HTERT RPE-1 (cell line): ENCODE results near the gene AKNAD1.

Source experiments
- in situ Hi-C: fragments of 300-500 bp; cut with MboI; formaldehyde crosslinking; loops from 4 replicates; pipeline ENCODE4 v1.14.3; 2020; ENCODE audit warnings: low sequenced_read_pairs

The AKNAD1 gene

GRCh38 chr1:108865316-108865910 lies 8.5 kb upstream of the AKNAD1 start:
- in situ Hi-C loops, result no loop called here

GRCh38 chr1:108863984-108864383 lies 7.1 kb upstream of the AKNAD1 start:
- in situ Hi-C loops, result no loop called here

GRCh38 chr1:108862698-108863477 lies 6.0 kb upstream of the AKNAD1 start:
- in situ Hi-C loops, result no loop called here

GRCh38 chr1:108862017-108862610 lies 5.2 kb upstream of the AKNAD1 start:
- in situ Hi-C loops, result no loop called here

- in situ Hi-C loops, result no loop called here
Measured at GRCh38 chr1:108861566-108861965, 4.7 kb upstream of the AKNAD1 start.

- in situ Hi-C loops, result no loop called here
Measured at GRCh38 chr1:108860190-108860907, 3.5 kb upstream of the AKNAD1 start.

GRCh38 chr1:108858230-108858950 lies 1.5 kb upstream of the AKNAD1 start:
- in situ Hi-C loops, result no loop called here

- in situ Hi-C loops, result no loop called here
Measured at GRCh38 chr1:108854221-108855019, 2.5 kb downstream of the AKNAD1 start.

- in situ Hi-C loops, result no loop called here
Measured at GRCh38 chr1:108852221-108852975, 4.5 kb downstream of the AKNAD1 start.

- in situ Hi-C loops, result no loop called here
Measured at GRCh38 chr1:108851567-108851966, 5.3 kb downstream of the AKNAD1 start.

- in situ Hi-C loops, result no loop called here
Measured at GRCh38 chr1:108850929-108851328, 6.0 kb downstream of the AKNAD1 start.

GRCh38 chr1:108848806-108849205 lies 8.1 kb downstream of the AKNAD1 start:
- in situ Hi-C loops, result no loop called here

GRCh38 chr1:108847494-108847893 lies 9.4 kb downstream of the AKNAD1 start:
- in situ Hi-C loops, result no loop called here

GRCh38 chr1:108845991-108846390 lies 10.9 kb downstream of the AKNAD1 start:
- in situ Hi-C loops, result no loop called here

GRCh38 chr1:108845446-108845845 lies 11.4 kb downstream of the AKNAD1 start:
- in situ Hi-C loops, result no loop called here

GRCh38 chr1:108843390-108844137 lies 13.3 kb downstream of the AKNAD1 start:
- in situ Hi-C loops, result no loop called here

GRCh38 chr1:108842525-108843181 lies 14.2 kb downstream of the AKNAD1 start:
- in situ Hi-C loops, result no loop called here

- in situ Hi-C loops, result no loop called here
Measured at GRCh38 chr1:108841703-108842102, 15.2 kb downstream of the AKNAD1 start.
